ENCODE data around the gene SNX8.

The SNX8 gene

GRCh38 chr7:2288503-2288902 lies 25.7 kb downstream of the SNX8 start:
- Histone ChIP-seq H3K27me3 (ENCODE audit: control insufficient read depth, insufficient read depth, low read length) (no peaks in the 10 kb centered on the region), H3K36me3 (ENCODE audit: control insufficient read depth, insufficient read depth, low read length) (no peaks in the 10 kb centered on the region), H3K9ac (ENCODE audit: low read depth, low read length) (no peak overlapping the region), H3K4me1 (ENCODE audit: control insufficient read depth, insufficient read depth, low read length) (no peaks in the 10 kb centered on the region), H3K27ac (ENCODE audit: low read depth, low read length) (no peak overlapping the region), H3K4me3 (ENCODE audit: low read depth, low read length) (no peak overlapping the region), H3K9me3 (ENCODE audit: control insufficient read depth, insufficient read depth, low read length) (no peaks in the 10 kb centered on the region)

GRCh38 chr7:2287745-2288144 lies 26.5 kb downstream of the SNX8 start:
- no peaks in the 10 kb centered on the region for H3K4me1 ChIP-seq (ENCODE audit: control insufficient read depth, insufficient read depth, low read length)
- H3K4me3 ChIP-seq (ENCODE audit: low read depth, low read length): no peak overlapping the region
- no peaks in the 10 kb centered on the region for H3K36me3 ChIP-seq (ENCODE audit: control insufficient read depth, insufficient read depth, low read length)
- no peaks in the 10 kb centered on the region for H3K9me3 ChIP-seq (ENCODE audit: control insufficient read depth, insufficient read depth, low read length)
- no peak overlapping the region for H3K9ac ChIP-seq (ENCODE audit: low read depth, low read length)
- no peak overlapping the region for H3K27ac ChIP-seq (ENCODE audit: low read depth, low read length)
- H3K27me3 ChIP-seq (ENCODE audit: control insufficient read depth, insufficient read depth, low read length): no peaks in the 10 kb centered on the region

- H3K27me3 ChIP-seq (ENCODE audit: control insufficient read depth, insufficient read depth, low read length): no peaks in the 10 kb centered on the region
- no peak overlapping the region for H3K27ac ChIP-seq (ENCODE audit: low read depth, low read length)
- H3K36me3 ChIP-seq (ENCODE audit: control insufficient read depth, insufficient read depth, low read length): no peaks in the 10 kb centered on the region
- H3K9ac ChIP-seq (ENCODE audit: low read depth, low read length): no peak overlapping the region
- no peak overlapping the region for H3K4me3 ChIP-seq (ENCODE audit: low read depth, low read length)
- H3K4me1 ChIP-seq (ENCODE audit: control insufficient read depth, insufficient read depth, low read length): no peaks in the 10 kb centered on the region
- no peaks in the 10 kb centered on the region for H3K9me3 ChIP-seq (ENCODE audit: control insufficient read depth, insufficient read depth, low read length)
Measured at GRCh38 chr7:2283074-2283473, 31.2 kb downstream of the SNX8 start.

- no peak overlapping the region for H3K4me3 ChIP-seq (ENCODE audit: low read depth, low read length)
Measured at GRCh38 chr7:2282185-2282751, 32.0 kb downstream of the SNX8 start.

GRCh38 chr7:2281541-2281940 lies 32.7 kb downstream of the SNX8 start:
- H3K27ac ChIP-seq (ENCODE audit: low read depth, low read length): no peak overlapping the region
- no peak overlapping the region for H3K9ac ChIP-seq (ENCODE audit: low read depth, low read length)
- no peaks in the 10 kb centered on the region for H3K27me3 ChIP-seq (ENCODE audit: control insufficient read depth, insufficient read depth, low read length)
- peaks cover 6% of the 10 kb centered on the region; the same call in 1 of the 2 replicates for H3K36me3 ChIP-seq (ENCODE audit: control insufficient read depth, insufficient read depth, low read length)
- H3K4me3 ChIP-seq (ENCODE audit: low read depth, low read length): no peak overlapping the region
- H3K9me3 ChIP-seq (ENCODE audit: control insufficient read depth, insufficient read depth, low read length): no peaks in the 10 kb centered on the region
- no peaks in the 10 kb centered on the region for H3K4me1 ChIP-seq (ENCODE audit: control insufficient read depth, insufficient read depth, low read length)

More at GRCh38 chr7:2282185-2282751, 32.0 kb downstream of the SNX8 start:
- Histone ChIP-seq H3K4me1 (ENCODE audit: control insufficient read depth, insufficient read depth, low read length) (no peaks in the 10 kb centered on the region), H3K9ac (ENCODE audit: low read depth, low read length) (no peak overlapping the region), H3K36me3 (ENCODE audit: control insufficient read depth, insufficient read depth, low read length) (peaks cover 4% of the 10 kb centered on the region; the same call in 1 of the 2 replicates), H3K27ac (ENCODE audit: low read depth, low read length) (no peak overlapping the region), H3K27me3 (ENCODE audit: control insufficient read depth, insufficient read depth, low read length) (no peaks in the 10 kb centered on the region), H3K9me3 (ENCODE audit: control insufficient read depth, insufficient read depth, low read length) (no peaks in the 10 kb centered on the region)

GRCh38 chr7:2280424-2280823 lies 33.8 kb downstream of the SNX8 start:
- no peaks in the 10 kb centered on the region for H3K9me3 ChIP-seq (ENCODE audit: control insufficient read depth, insufficient read depth, low read length)
- H3K4me1 ChIP-seq (ENCODE audit: control insufficient read depth, insufficient read depth, low read length): no peaks in the 10 kb centered on the region
- H3K27me3 ChIP-seq (ENCODE audit: control insufficient read depth, insufficient read depth, low read length): no peaks in the 10 kb centered on the region
- no peak overlapping the region for H3K4me3 ChIP-seq (ENCODE audit: low read depth, low read length)
- peaks cover 6% of the 10 kb centered on the region; the same call in 1 of the 2 replicates for H3K36me3 ChIP-seq (ENCODE audit: control insufficient read depth, insufficient read depth, low read length)
- H3K27ac ChIP-seq (ENCODE audit: low read depth, low read length): no peak overlapping the region
- no peak overlapping the region for H3K9ac ChIP-seq (ENCODE audit: low read depth, low read length)

- Histone ChIP-seq H3K9ac (ENCODE audit: low read depth, low read length) (no peak overlapping the region), H3K4me1 (ENCODE audit: control insufficient read depth, insufficient read depth, low read length) (no peaks in the 10 kb centered on the region), H3K36me3 (ENCODE audit: control insufficient read depth, insufficient read depth, low read length) (peaks cover 10% of the 10 kb centered on the region; the same call in 1 of the 2 replicates), H3K27ac (ENCODE audit: low read depth, low read length) (no peak overlapping the region), H3K4me3 (ENCODE audit: low read depth, low read length) (no peak overlapping the region), H3K9me3 (ENCODE audit: control insufficient read depth, insufficient read depth, low read length) (no peaks in the 10 kb centered on the region), H3K27me3 (ENCODE audit: control insufficient read depth, insufficient read depth, low read length) (no peaks in the 10 kb centered on the region)
Measured at GRCh38 chr7:2279896-2280295, 34.3 kb downstream of the SNX8 start.

- Histone ChIP-seq H3K27me3 (ENCODE audit: control insufficient read depth, insufficient read depth, low read length) (no peaks in the 10 kb centered on the region), H3K9ac (ENCODE audit: low read depth, low read length) (no peak overlapping the region), H3K4me1 (ENCODE audit: control insufficient read depth, insufficient read depth, low read length) (no peaks in the 10 kb centered on the region), H3K9me3 (ENCODE audit: control insufficient read depth, insufficient read depth, low read length) (no peaks in the 10 kb centered on the region), H3K27ac (ENCODE audit: low read depth, low read length) (no peak overlapping the region), H3K36me3 (ENCODE audit: control insufficient read depth, insufficient read depth, low read length) (peaks cover 18% of the 10 kb centered on the region), H3K4me3 (ENCODE audit: low read depth, low read length) (no peak overlapping the region)
Measured at GRCh38 chr7:2278026-2278425, 36.2 kb downstream of the SNX8 start.

- Histone ChIP-seq H3K4me3 (ENCODE audit: low read depth, low read length) (no peak overlapping the region), H3K36me3 (ENCODE audit: control insufficient read depth, insufficient read depth, low read length) (peaks cover 24% of the 10 kb centered on the region), H3K4me1 (ENCODE audit: control insufficient read depth, insufficient read depth, low read length) (no peaks in the 10 kb centered on the region), H3K9me3 (ENCODE audit: control insufficient read depth, insufficient read depth, low read length) (no peaks in the 10 kb centered on the region), H3K27ac (ENCODE audit: low read depth, low read length) (no peak overlapping the region), H3K27me3 (ENCODE audit: control insufficient read depth, insufficient read depth, low read length) (no peaks in the 10 kb centered on the region), H3K9ac (ENCODE audit: low read depth, low read length) (no peak overlapping the region)
Measured at GRCh38 chr7:2276107-2276506, 38.1 kb downstream of the SNX8 start.

- Histone ChIP-seq H3K27ac (ENCODE audit: low read depth, low read length) (no peak overlapping the region), H3K9me3 (ENCODE audit: control insufficient read depth, insufficient read depth, low read length) (no peaks in the 10 kb centered on the region), H3K36me3 (ENCODE audit: control insufficient read depth, insufficient read depth, low read length) (peaks cover 24% of the 10 kb centered on the region), H3K4me1 (ENCODE audit: control insufficient read depth, insufficient read depth, low read length) (no peaks in the 10 kb centered on the region), H3K4me3 (ENCODE audit: low read depth, low read length) (no peak overlapping the region), H3K27me3 (ENCODE audit: control insufficient read depth, insufficient read depth, low read length) (no peaks in the 10 kb centered on the region), H3K9ac (ENCODE audit: low read depth, low read length) (no peak overlapping the region)
Measured at GRCh38 chr7:2275101-2275500, 39.1 kb downstream of the SNX8 start.

GRCh38 chr7:2274666-2275065 lies 39.6 kb downstream of the SNX8 start:
- no peak overlapping the region for H3K9ac ChIP-seq (ENCODE audit: low read depth, low read length)
- peaks cover 4% of the 10 kb centered on the region; the same call in 1 of the 2 replicates for H3K4me1 ChIP-seq (ENCODE audit: control insufficient read depth, insufficient read depth, low read length)
- H3K27me3 ChIP-seq (ENCODE audit: control insufficient read depth, insufficient read depth, low read length): no peaks in the 10 kb centered on the region
- H3K36me3 ChIP-seq (ENCODE audit: control insufficient read depth, insufficient read depth, low read length): peaks cover 24% of the 10 kb centered on the region
- H3K27ac ChIP-seq (ENCODE audit: low read depth, low read length): no peak overlapping the region
- H3K9me3 ChIP-seq (ENCODE audit: control insufficient read depth, insufficient read depth, low read length): no peaks in the 10 kb centered on the region
- H3K4me3 ChIP-seq (ENCODE audit: low read depth, low read length): no peak overlapping the region

All from HUES48 (cell line).